ENCODE measurements around the gene ATP2B1. TPM values are rescaled to one million over a fixed set of nuclear protein-coding genes. Genes with fewer than 3 reads are reported as not detected.

ATP2B1 gene
- total and polyA plus RNA-seq, 2 donors, result 16.2 to 35.8 TPM

- H3K36me3 ChIP-seq (ENCODE audit: control insufficient read depth in 2 of 2, insufficient read depth in 2 of 2, low read length in 1 of 2), result no peaks in the 10 kb centered on the region
- peaks cover 0 to 3% of the 10 kb centered on the region in 2 donors for H3K4me1 ChIP-seq (ENCODE audit: control insufficient read depth in 2 of 2, insufficient read depth in 2 of 2, low read length in 2 of 2)
- no peak overlapping the region for H3K4me3 ChIP-seq (ENCODE audit: low read length in 2 of 2)
- no peaks in the 10 kb centered on the region for H3K27me3 ChIP-seq (ENCODE audit: control insufficient read depth in 2 of 2, insufficient read depth in 1 of 2, low read length in 1 of 2)
- no peaks in the 10 kb centered on the region for H3K9me3 ChIP-seq (ENCODE audit: control insufficient read depth in 2 of 2, insufficient read depth in 1 of 2, low read length in 1 of 2)
- no peak for DNase-seq (ENCODE audit: low read depth in 6 of 9, low spot score in 9 of 9)
- H3K27ac ChIP-seq (ENCODE audit: low read depth in 1 of 2, low read length in 1 of 2), result no peak overlapping the region
Measured at GRCh38 chr12:89662623-89663022, 46.0 kb downstream of the ATP2B1 start.

- Histone ChIP-seq H3K9me3 (ENCODE audit: control insufficient read depth in 2 of 2, insufficient read depth in 1 of 2, low read length in 1 of 2) (no peaks in the 10 kb centered on the region), H3K4me1 (ENCODE audit: control insufficient read depth in 2 of 2, insufficient read depth in 2 of 2, low read length in 2 of 2) (peaks cover 0 to 3% of the 10 kb centered on the region in 2 donors), H3K36me3 (ENCODE audit: control insufficient read depth in 2 of 2, insufficient read depth in 2 of 2, low read length in 1 of 2) (no peaks in the 10 kb centered on the region), H3K27me3 (ENCODE audit: control insufficient read depth in 2 of 2, insufficient read depth in 1 of 2, low read length in 1 of 2) (no peaks in the 10 kb centered on the region), H3K4me3 (ENCODE audit: low read length in 2 of 2) (no peak overlapping the region), H3K27ac (ENCODE audit: low read depth in 1 of 2, low read length in 1 of 2) (no peak overlapping the region)
- WGBS, result 88% methylated on average over 4 of the region's 4 CpGs
- peak in 1 of 9 donors; percentile 21 for DNase-seq (ENCODE audit: low read depth in 6 of 9, low spot score in 9 of 9)
Measured at GRCh38 chr12:89661706-89662330, 46.8 kb downstream of the ATP2B1 start.

GRCh38 chr12:89657739-89658138, 50.9 kb downstream of the ATP2B1 start:
- Histone ChIP-seq H3K27ac (ENCODE audit: low read depth in 1 of 2, low read length in 1 of 2) (no peak overlapping the region), H3K27me3 (ENCODE audit: control insufficient read depth in 2 of 2, insufficient read depth in 1 of 2, low read length in 1 of 2) (no peaks in the 10 kb centered on the region), H3K36me3 (ENCODE audit: control insufficient read depth in 2 of 2, insufficient read depth in 2 of 2, low read length in 1 of 2) (no peaks in the 10 kb centered on the region), H3K9me3 (ENCODE audit: control insufficient read depth in 2 of 2, insufficient read depth in 1 of 2, low read length in 1 of 2) (no peaks in the 10 kb centered on the region), H3K4me3 (ENCODE audit: low read length in 2 of 2) (no peak overlapping the region), H3K4me1 (ENCODE audit: control insufficient read depth in 2 of 2, insufficient read depth in 2 of 2, low read length in 2 of 2) (no peaks in the 10 kb centered on the region)
- WGBS, result 100% methylated on average over 1 of the region's 1 CpG
- no peak for DNase-seq (ENCODE audit: low read depth in 6 of 9, low spot score in 9 of 9)

- WGBS, result 76% methylated on average over 2 of the region's 2 CpGs
- H3K4me1 ChIP-seq (ENCODE audit: control insufficient read depth in 2 of 2, insufficient read depth in 2 of 2, low read length in 2 of 2), result no peaks in the 10 kb centered on the region
- H3K36me3 ChIP-seq (ENCODE audit: control insufficient read depth in 2 of 2, insufficient read depth in 2 of 2, low read length in 1 of 2), result no peaks in the 10 kb centered on the region
- DNase-seq (ENCODE audit: low read depth in 6 of 9, low spot score in 9 of 9), result no peak
- H3K9me3 ChIP-seq (ENCODE audit: control insufficient read depth in 2 of 2, insufficient read depth in 1 of 2, low read length in 1 of 2), result no peaks in the 10 kb centered on the region
- no peak overlapping the region for H3K4me3 ChIP-seq (ENCODE audit: low read length in 2 of 2)
- H3K27ac ChIP-seq (ENCODE audit: low read depth in 1 of 2, low read length in 1 of 2), result no peak overlapping the region
- no peaks in the 10 kb centered on the region for H3K27me3 ChIP-seq (ENCODE audit: control insufficient read depth in 2 of 2, insufficient read depth in 1 of 2, low read length in 1 of 2)
Measured at GRCh38 chr12:89657066-89657465, 51.6 kb downstream of the ATP2B1 start.

GRCh38 chr12:89655841-89656240, 52.8 kb downstream of the ATP2B1 start:
- no peak for DNase-seq (ENCODE audit: low read depth in 6 of 9, low spot score in 9 of 9)
- H3K9me3 ChIP-seq (ENCODE audit: control insufficient read depth in 2 of 2, insufficient read depth in 1 of 2, low read length in 1 of 2), result no peaks in the 10 kb centered on the region
- no peaks in the 10 kb centered on the region for H3K27me3 ChIP-seq (ENCODE audit: control insufficient read depth in 2 of 2, insufficient read depth in 1 of 2, low read length in 1 of 2)
- no peak overlapping the region for H3K4me3 ChIP-seq (ENCODE audit: low read length in 2 of 2)
- peaks cover 2 to 6% of the 10 kb centered on the region in 2 donors for H3K36me3 ChIP-seq (ENCODE audit: control insufficient read depth in 2 of 2, insufficient read depth in 2 of 2, low read length in 1 of 2)
- no peaks in the 10 kb centered on the region for H3K4me1 ChIP-seq (ENCODE audit: control insufficient read depth in 2 of 2, insufficient read depth in 2 of 2, low read length in 2 of 2)
- WGBS, result 99% methylated on average over 1 of the region's 1 CpG
- H3K27ac ChIP-seq (ENCODE audit: low read depth in 1 of 2, low read length in 1 of 2), result no peak overlapping the region

GRCh38 chr12:89651192-89651591, 57.4 kb downstream of the ATP2B1 start:
- Histone ChIP-seq H3K27me3 (ENCODE audit: control insufficient read depth in 2 of 2, insufficient read depth in 1 of 2, low read length in 1 of 2) (no peaks in the 10 kb centered on the region), H3K9me3 (ENCODE audit: control insufficient read depth in 2 of 2, insufficient read depth in 1 of 2, low read length in 1 of 2) (no peaks in the 10 kb centered on the region), H3K27ac (ENCODE audit: low read depth in 1 of 2, low read length in 1 of 2) (no peak overlapping the region), H3K36me3 (ENCODE audit: control insufficient read depth in 2 of 2, insufficient read depth in 2 of 2, low read length in 1 of 2) (peaks cover 11 to 25% of the 10 kb centered on the region in 2 donors), H3K4me1 (ENCODE audit: control insufficient read depth in 2 of 2, insufficient read depth in 2 of 2, low read length in 2 of 2) (no peaks in the 10 kb centered on the region), H3K4me3 (ENCODE audit: low read length in 2 of 2) (no peak overlapping the region)
- WGBS, result 98% methylated on average over 4 of the region's 4 CpGs
- no peak for DNase-seq (ENCODE audit: low read depth in 6 of 9, low spot score in 9 of 9)

- H3K9me3 ChIP-seq (ENCODE audit: control insufficient read depth in 2 of 2, insufficient read depth in 1 of 2, low read length in 1 of 2), result no peaks in the 10 kb centered on the region
- 98% methylated on average over 2 of the region's 2 CpGs for WGBS
- DNase-seq (ENCODE audit: low read depth in 6 of 9, low spot score in 9 of 9), result no peak
Measured at GRCh38 chr12:89650239-89650638, 58.4 kb downstream of the ATP2B1 start.

GRCh38 chr12:89649820-89650219, 58.8 kb downstream of the ATP2B1 start:
- Histone ChIP-seq H3K27me3 (ENCODE audit: control insufficient read depth in 2 of 2, insufficient read depth in 1 of 2, low read length in 1 of 2) (no peaks in the 10 kb centered on the region), H3K9me3 (ENCODE audit: control insufficient read depth in 2 of 2, insufficient read depth in 1 of 2, low read length in 1 of 2) (no peaks in the 10 kb centered on the region), H3K27ac (ENCODE audit: low read depth in 1 of 2, low read length in 1 of 2) (no peak overlapping the region), H3K4me1 (ENCODE audit: control insufficient read depth in 2 of 2, insufficient read depth in 2 of 2, low read length in 2 of 2) (no peaks in the 10 kb centered on the region), H3K4me3 (ENCODE audit: low read length in 2 of 2) (no peak overlapping the region), H3K36me3 (ENCODE audit: control insufficient read depth in 2 of 2, insufficient read depth in 2 of 2, low read length in 1 of 2) (peaks cover 11 to 25% of the 10 kb centered on the region in 2 donors)
- DNase-seq (ENCODE audit: low read depth in 6 of 9, low spot score in 9 of 9), result no peak
- WGBS, result 97% methylated on average over 3 of the region's 3 CpGs

More at GRCh38 chr12:89650239-89650638, 58.4 kb downstream of the ATP2B1 start:
- Histone ChIP-seq H3K36me3 (ENCODE audit: control insufficient read depth in 2 of 2, insufficient read depth in 2 of 2, low read length in 1 of 2) (peaks cover 11 to 25% of the 10 kb centered on the region in 2 donors), H3K27ac (ENCODE audit: low read depth in 1 of 2, low read length in 1 of 2) (no peak overlapping the region), H3K27me3 (ENCODE audit: control insufficient read depth in 2 of 2, insufficient read depth in 1 of 2, low read length in 1 of 2) (no peaks in the 10 kb centered on the region), H3K4me3 (ENCODE audit: low read length in 2 of 2) (no peak overlapping the region), H3K4me1 (ENCODE audit: control insufficient read depth in 2 of 2, insufficient read depth in 2 of 2, low read length in 2 of 2) (no peaks in the 10 kb centered on the region)

- no peak overlapping the region for H3K4me3 ChIP-seq (ENCODE audit: low read length in 2 of 2)
- DNase-seq (ENCODE audit: low read depth in 6 of 9, low spot score in 9 of 9), result no peak
- H3K36me3 ChIP-seq (ENCODE audit: control insufficient read depth in 2 of 2, insufficient read depth in 2 of 2, low read length in 1 of 2), result peaks cover 11 to 25% of the 10 kb centered on the region in 2 donors
- WGBS, result 76% methylated on average over 2 of the region's 2 CpGs
- no peaks in the 10 kb centered on the region for H3K9me3 ChIP-seq (ENCODE audit: control insufficient read depth in 2 of 2, insufficient read depth in 1 of 2, low read length in 1 of 2)
- no peak overlapping the region for H3K27ac ChIP-seq (ENCODE audit: low read depth in 1 of 2, low read length in 1 of 2)
- H3K27me3 ChIP-seq (ENCODE audit: control insufficient read depth in 2 of 2, insufficient read depth in 1 of 2, low read length in 1 of 2), result no peaks in the 10 kb centered on the region
- no peaks in the 10 kb centered on the region for H3K4me1 ChIP-seq (ENCODE audit: control insufficient read depth in 2 of 2, insufficient read depth in 2 of 2, low read length in 2 of 2)
Measured at GRCh38 chr12:89649139-89649538, 59.5 kb downstream of the ATP2B1 start.
